ENCODE data around the gene DOCK4.

- TF ChIP-seq REST (IDR thresholded peaks at IDR 0.05; ENCODE audit: insufficient replicate concordance, low read depth) (no peak), CTCF (IDR thresholded peaks at IDR 0.05; ENCODE audit: insufficient read depth, low read length) (no peak), SPI1 (IDR thresholded peaks at IDR 0.05; ENCODE audit: borderline replicate concordance, low read depth) (no peak), GABPA (IDR thresholded peaks at IDR 0.05; ENCODE audit: low read depth) (no peak), POLR2AphosphoS5 (IDR thresholded peaks at IDR 0.05; ENCODE audit: low read depth) (no peak)
Observed at GRCh38 chr7:112063974-112064373, 142.2 kb downstream of the DOCK4 start.
